Cardiac muscle cell (in vitro differentiated cells and primary cell): ENCODE results near the gene WDFY2. TPM values are rescaled to one million over a fixed set of nuclear protein-coding genes. Genes with fewer than 3 reads are reported as not detected.

ENCODE experiments used
- DNase-seq, 2 donors: peaks; one replicate each; pipeline versions ENCODE4 v3.0.0 to v3.0.0-alpha.2; 2010 to 2017; ENCODE audit warnings: low read depth in 1 of 2, low spot score in 1 of 2
- H3K27ac ChIP-seq: fragments of 200-600 bp; sonication (generic); 2 replicates; pipeline ENCODE4 v1.5.1; 2016
- H3K27me3 ChIP-seq: fragments of 200-600 bp; sonication (generic); 2 replicates; pipeline ENCODE4 v1.6.0; 2016; ENCODE audit warnings: control low read depth
- H3K36me3 ChIP-seq: fragments of 200-600 bp; sonication (generic); 2 replicates; pipeline ENCODE4 v1.5.1; 2016; ENCODE audit warnings: control low read depth
- H3K4me1 ChIP-seq: fragments of 200-600 bp; sonication (generic); 2 replicates; pipeline ENCODE4 v1.8.1; 2017; ENCODE audit warnings: low read depth, mild to moderate bottlenecking, mixed run types
- H3K4me3 ChIP-seq: fragments of 200-600 bp; sonication (generic); 2 replicates; pipeline ENCODE4 v1.5.1; 2016; ENCODE audit warnings: mild to moderate bottlenecking
- H3K9me3 ChIP-seq: fragments of 200-600 bp; sonication (generic); 2 replicates; pipeline ENCODE4 v1.5.1; 2017; ENCODE audit warnings: low read depth, mild to moderate bottlenecking, control low read depth
- polyA plus RNA-seq: library from polyadenylated mRNA; unstranded; fragments of >200 nt; fragmentation: Nextera tagmentation; extraction: Ambion mirVana; gene quantifications from 2 replicates; pipeline ENCODE4 v1.2.1, GENCODE V29; 2016
- total RNA-seq: library from RNA; depleted of rRNA; stranded (reverse); fragments of >200 nt; gene quantifications from 2 replicates; pipeline ENCODE4 v1.2.3, GENCODE V29; 2016
- TF ChIP-seq, protein P1 (sequence below): IDR thresholded peaks from 2 replicates; pipeline ENCODE4 v1.5.1; 2012; ENCODE audit warnings: low read depth, mild to moderate bottlenecking, low read length

The WDFY2 gene
- total and polyA plus RNA-seq, 2 experiments from 2014 or later = 9.1 to 20.4 TPM

DNA sequence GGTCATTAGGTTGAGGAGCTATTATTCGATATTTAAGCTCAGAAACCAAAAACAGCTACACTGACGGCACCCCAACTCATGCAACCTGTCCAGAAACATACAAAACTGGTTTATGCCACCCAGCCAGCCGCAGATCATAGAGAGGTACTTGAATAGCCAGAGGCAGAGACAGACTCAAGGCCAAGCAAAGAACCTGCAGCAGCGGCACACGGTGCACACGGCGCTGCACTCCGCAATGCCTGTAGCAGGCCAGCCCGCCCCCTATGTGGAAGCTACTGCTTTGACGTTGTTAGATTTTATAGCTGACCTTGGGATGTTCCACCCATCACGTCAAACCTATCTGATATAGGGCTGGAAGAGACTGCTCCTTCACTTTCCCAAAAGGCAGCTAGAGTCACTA, 231.6 kb downstream of the WDFY2 start:
- Histone ChIP-seq H3K27me3 (no peaks in the 10 kb centered on the region), H3K36me3 (no peaks in the 10 kb centered on the region), H3K9me3 (no peaks in the 10 kb centered on the region), H3K4me3 (no peak overlapping the region), H3K4me1 (peaks cover 4% of the 10 kb centered on the region), H3K27ac (no peak overlapping the region)
- DNase-seq = no peak
- TF ChIP-seq, protein P1, sequence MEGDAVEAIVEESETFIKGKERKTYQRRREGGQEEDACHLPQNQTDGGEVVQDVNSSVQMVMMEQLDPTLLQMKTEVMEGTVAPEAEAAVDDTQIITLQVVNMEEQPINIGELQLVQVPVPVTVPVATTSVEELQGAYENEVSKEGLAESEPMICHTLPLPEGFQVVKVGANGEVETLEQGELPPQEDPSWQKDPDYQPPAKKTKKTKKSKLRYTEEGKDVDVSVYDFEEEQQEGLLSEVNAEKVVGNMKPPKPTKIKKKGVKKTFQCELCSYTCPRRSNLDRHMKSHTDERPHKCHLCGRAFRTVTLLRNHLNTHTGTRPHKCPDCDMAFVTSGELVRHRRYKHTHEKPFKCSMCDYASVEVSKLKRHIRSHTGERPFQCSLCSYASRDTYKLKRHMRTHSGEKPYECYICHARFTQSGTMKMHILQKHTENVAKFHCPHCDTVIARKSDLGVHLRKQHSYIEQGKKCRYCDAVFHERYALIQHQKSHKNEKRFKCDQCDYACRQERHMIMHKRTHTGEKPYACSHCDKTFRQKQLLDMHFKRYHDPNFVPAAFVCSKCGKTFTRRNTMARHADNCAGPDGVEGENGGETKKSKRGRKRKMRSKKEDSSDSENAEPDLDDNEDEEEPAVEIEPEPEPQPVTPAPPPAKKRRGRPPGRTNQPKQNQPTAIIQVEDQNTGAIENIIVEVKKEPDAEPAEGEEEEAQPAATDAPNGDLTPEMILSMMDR = no peak

DNA sequence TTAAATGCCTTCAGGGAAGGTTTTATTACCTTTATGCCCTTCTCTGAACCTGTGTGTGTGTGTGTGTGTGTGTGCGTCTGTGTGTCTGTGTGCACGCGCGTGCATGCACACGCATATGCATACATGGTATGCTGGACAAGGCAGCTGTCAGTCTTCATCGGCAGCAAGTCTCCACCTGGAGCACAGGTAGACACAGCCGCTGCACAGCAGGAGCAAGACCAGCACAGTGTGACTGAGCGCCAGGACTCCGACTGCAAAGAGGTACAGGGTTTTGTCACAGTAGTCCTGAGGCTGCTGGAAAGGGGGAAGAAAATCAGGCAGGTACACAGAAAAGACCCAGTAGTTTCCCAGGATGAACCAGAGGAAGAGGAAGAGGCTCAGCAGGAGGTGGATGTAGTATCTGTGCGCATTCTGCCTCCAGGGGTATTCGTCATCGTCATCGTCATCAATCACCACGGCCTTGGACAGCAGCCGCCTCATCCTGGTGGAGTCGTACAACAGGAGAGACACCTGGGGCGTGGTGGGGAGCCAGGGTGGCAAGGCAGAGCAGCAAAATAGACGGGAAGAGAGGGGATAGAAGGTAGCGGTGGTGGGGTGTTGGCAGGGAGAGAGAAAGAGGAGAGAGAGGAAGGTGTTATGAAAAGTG, 232.5 kb downstream of the WDFY2 start:
- Histone ChIP-seq H3K4me3 (no peak overlapping the region), H3K36me3 (no peaks in the 10 kb centered on the region), H3K9me3 (no peaks in the 10 kb centered on the region), H3K4me1 (peaks cover 4% of the 10 kb centered on the region), H3K27ac (no peak overlapping the region), H3K27me3 (no peaks in the 10 kb centered on the region)
- TF ChIP-seq, protein P1 = no peak
- DNase-seq = no peak

Other genes with a start within 250 kb of the WDFY2 start
- gene SERPINE3, start 244.8 kb upstream of the WDFY2 start, total RNA-seq = 0.74 TPM in 1 of 2 replicates, not detected in the other
- gene SERPINE3, start 244.8 kb upstream of the WDFY2 start, polyA plus RNA-seq = 0.80 and 0.92 TPM in 2 replicates
- gene INTS6, start 131.4 kb upstream of the WDFY2 start, total RNA-seq = 22.5 and 23.3 TPM in 2 replicates
- gene INTS6, start 131.4 kb upstream of the WDFY2 start, polyA plus RNA-seq = 29.7 and 32.8 TPM in 2 replicates
- 2.9 and 5.5 TPM in 2 replicates for gene DHRS12, start 219.7 kb downstream of the WDFY2 start, total RNA-seq
- 11.6 and 15.7 TPM in 2 replicates for gene DHRS12, start 219.7 kb downstream of the WDFY2 start, polyA plus RNA-seq